Endothelial cell of umbilical vein (primary cell): ENCODE measurements around the gene DENND1C. TPM values are rescaled to one million over a fixed set of nuclear protein-coding genes. Genes with fewer than 3 reads are reported as not detected.

Source experiments
- BruUV-seq: library from RNA; stranded (reverse); fragments of 400-500 nt; replicated peaks from 2 replicates; lab custom pipeline; 2021; lab: Mats Ljungman, UMichigan
- CTCF ChIA-PET: fragments of 300-600, 350-600 bp; sonication (Branson Sonifier 250); formaldehyde crosslinking; loops from one replicate; lab custom pipeline; 2021; ENCODE audit warnings: antibody characterized with exemption, inconsistent platforms; lab: Charles Lee
- POLR2A ChIA-PET: fragments of 300-600, 350-600 bp; sonication (Branson Sonifier 250); formaldehyde crosslinking; loops from one replicate; lab custom pipeline; 2021; ENCODE audit warnings: antibody characterized with exemption, inconsistent platforms; lab: Charles Lee
- DNase-seq: peaks from one replicate; pipeline ENCODE4 v3.0.0-alpha.2; 2011; ENCODE audit warnings: low read depth, low spot score
- FAIRE-seq: peaks from 2 replicates; lab custom pipeline; 2011; peaks lifted over from hg19 to GRCh38; lab: Jason Lieb, UNC
- H2AFZ ChIP-seq: 2 replicates; pipeline ENCODE4 v1.6.0; 2012; ENCODE audit warnings: low read depth, low read length, control low read depth, inconsistent platforms
- H3K27ac ChIP-seq: 2 replicates; pipeline ENCODE4 v1.5.1; 2011; ENCODE audit warnings: low read depth, mild to moderate bottlenecking, control low read depth, low read length, moderate library complexity; ENCODE audit not compliant: insufficient read depth
- H3K27me3 ChIP-seq, 2 experiments: 2 replicates each; pipeline versions ENCODE4 v1.6.0 to v1.6.1; 2011; ENCODE audit warnings: low read length in 2 of 2, mixed read lengths in 1 of 2; ENCODE audit not compliant: control insufficient read depth in 2 of 2, insufficient read depth in 2 of 2
- H3K36me3 ChIP-seq, 2 experiments: 2 replicates in 1 of 2; 3 replicates in 1 of 2; pipeline ENCODE4 v1.5.1; 2011; ENCODE audit warnings: low read length in 2 of 2, mild to moderate bottlenecking in 1 of 2, moderate library complexity in 1 of 2; ENCODE audit not compliant: control insufficient read depth in 2 of 2, insufficient read depth in 2 of 2; ENCODE audit errors: extremely low read depth in 1 of 2
- H3K4me1 ChIP-seq: 3 replicates; pipeline ENCODE4 v1.5.1; 2011; ENCODE audit warnings: mild to moderate bottlenecking, low read length; ENCODE audit not compliant: control insufficient read depth, insufficient read depth; ENCODE audit errors: extremely low read depth
- H3K4me2 ChIP-seq: 2 replicates; pipeline ENCODE4 v1.6.1; 2011; ENCODE audit warnings: low read length, control low read depth, mixed read lengths; ENCODE audit not compliant: insufficient read depth
- H3K4me3 ChIP-seq, 3 experiments: fragments of 200-600 bp in 1 of 3; sonication (generic), shearing (Covaris generic) in 1 of 3; replicated peaks in 1 of 3; 2 replicates each; pipeline ENCODE4 v1.5.1; 2011 to 2016; ENCODE audit warnings: control low read depth in 3 of 3, low read length in 3 of 3, mild to moderate bottlenecking in 2 of 3, inconsistent platforms in 1 of 3, low read depth in 1 of 3, moderate library complexity in 1 of 3; ENCODE audit not compliant: insufficient read depth in 1 of 3
- H3K79me2 ChIP-seq: 2 replicates; pipeline ENCODE4 v1.6.0; 2012; ENCODE audit warnings: low read length, inconsistent platforms; ENCODE audit not compliant: control insufficient read depth, insufficient read depth
- H3K9ac ChIP-seq: replicated peaks from 2 replicates; pipeline ENCODE3; 2011; ENCODE audit warnings: low read length, control low read depth; ENCODE audit not compliant: insufficient read depth; ENCODE audit errors: extremely low read depth
- H3K9me1 ChIP-seq: replicated peaks from 3 replicates; pipeline ENCODE4 v1.6.0; 2011; ENCODE audit warnings: mild to moderate bottlenecking, low read length; ENCODE audit not compliant: control insufficient read depth, insufficient read depth; ENCODE audit errors: extremely low read depth
- H3K9me3 ChIP-seq: replicated peaks from 2 replicates; pipeline ENCODE4 v1.5.1; 2012; ENCODE audit warnings: low read length, inconsistent platforms; ENCODE audit not compliant: control insufficient read depth, insufficient read depth
- H4K20me1 ChIP-seq: replicated peaks from 2 replicates; pipeline ENCODE3; 2011; ENCODE audit warnings: mild to moderate bottlenecking, low read length; ENCODE audit not compliant: control insufficient read depth, insufficient read depth; ENCODE audit errors: extremely low read depth
- EZH2 ChIP-seq: IDR thresholded peaks from 2 replicates; pipeline ENCODE4 v1.6.1; 2012; ENCODE audit warnings: borderline replicate concordance, low read depth, mild to moderate bottlenecking, moderate library complexity, low read length, inconsistent platforms; ENCODE audit not compliant: severe bottlenecking
- FOS ChIP-seq: IDR thresholded peaks from 2 replicates; pipeline ENCODE4 v1.6.1; 2011; ENCODE audit warnings: mild to moderate bottlenecking, low read length, moderate library complexity, borderline replicate concordance; ENCODE audit not compliant: insufficient read depth
- GATA2 ChIP-seq: IDR thresholded peaks from 2 replicates; pipeline ENCODE4 v1.7.0; 2011; ENCODE audit warnings: low read depth, mild to moderate bottlenecking, moderate library complexity, mixed read lengths, low read length; ENCODE audit not compliant: insufficient read length, insufficient read depth
- JUN ChIP-seq: IDR thresholded peaks from 2 replicates; pipeline ENCODE4 v1.6.1; 2011; ENCODE audit warnings: borderline replicate concordance, low read depth; ENCODE audit not compliant: insufficient read length, insufficient read depth
- MYC ChIP-seq: IDR thresholded peaks from one replicate; pipeline ENCODE4 v1.6.1; 2011; ENCODE audit warnings: mild to moderate bottlenecking, low read depth, low read length
- POLR2A ChIP-seq: IDR thresholded peaks from 2 replicates; pipeline ENCODE4 v1.6.1; 2012; ENCODE audit warnings: low read depth, mild to moderate bottlenecking, control low read depth, low read length
- POLR2AphosphoS5 ChIP-seq: IDR thresholded peaks from 2 replicates; pipeline ENCODE4 v1.6.1; 2012; ENCODE audit warnings: low read depth, mild to moderate bottlenecking, control low read depth, low read length, moderate library complexity; ENCODE audit not compliant: insufficient read depth
- dilution Hi-C: fragments of 300-500 bp; cut with MboI; formaldehyde crosslinking; loops from one replicate; pipeline ENCODE4 v1.15.0; 2019; ENCODE audit warnings: low sequenced_read_pairs; ENCODE audit not compliant: extremely low pct_ligation_motif_present
- intact Hi-C: fragments of 100-400 bp; cut with micrococcal nuclease; formaldehyde crosslinking; loops from one replicate; pipeline ENCODE4 v1.10.0; 2022
- polyA plus RNA-seq, 4 experiments: library from polyadenylated mRNA; depleted of rRNA in 3 of 4; stranded (reverse) in 3 of 4; unstranded in 1 of 4; fragments of >200 nt; gene quantifications; 2 replicates each; pipeline versions ENCODE4 v1.2.1 to v1.2.3, GENCODE V29; 2011 to 2012; ENCODE audit warnings: missing spikeins in 1 of 4
- total RNA-seq: library from RNA; stranded (reverse); gene quantifications from 2 replicates; pipeline ENCODE4 v1.2.3, GENCODE V29; 2021
- TF ChIP-seq, protein P1 (sequence below), 2 donors: IDR thresholded peaks; 1 replicate in 1 of 2; 2 replicates in 1 of 2; pipeline ENCODE4 v1.5.1; 2011; ENCODE audit warnings: low read length in 2 of 2, mild to moderate bottlenecking in 2 of 2, moderate library complexity in 2 of 2, control low read depth in 1 of 2, inconsistent platforms in 1 of 2, low read depth in 1 of 2; ENCODE audit not compliant: insufficient read depth in 1 of 2; ENCODE audit errors: extremely low read depth in 1 of 2
- TF ChIP-seq, protein P2 (sequence below): IDR thresholded peaks from 2 replicates; pipeline ENCODE4 v1.6.1; 2011; ENCODE audit not compliant: insufficient read depth, insufficient read length

DENND1C gene
- total and polyA plus RNA-seq, 2 donors (not counting 3 experiments of a cell fraction or from before 2014, with no cell fraction given) = not detected

DNA sequence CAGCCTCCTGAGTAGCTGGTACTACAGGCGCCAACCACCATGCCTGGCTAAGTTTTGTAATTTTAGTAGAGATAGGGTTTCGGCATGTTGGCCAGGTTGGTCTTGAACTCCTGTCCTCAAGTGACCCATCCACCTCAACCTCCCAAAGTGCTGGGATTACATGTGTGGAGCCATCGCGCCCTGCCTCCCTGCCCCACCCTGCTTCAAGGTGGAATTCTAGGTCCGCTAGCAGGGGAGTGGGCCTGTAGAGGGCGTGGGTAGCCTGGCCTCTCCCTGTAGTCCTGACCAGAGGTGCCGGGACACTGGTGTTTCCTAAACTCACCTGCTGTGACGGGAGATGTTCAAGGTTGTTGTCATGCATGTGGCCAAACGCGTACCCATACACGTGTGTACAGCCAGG is 48.4 kb downstream of the DENND1C start:
- dilution Hi-C loops (no loop called here), intact Hi-C loops (no loop called here)
- H3K27me3 ChIP-seq = no peaks in the 10 kb centered on the region
- H3K4me2 ChIP-seq = no peak overlapping the region
- no peak overlapping the region for H3K4me3 ChIP-seq
- BruUV-seq = no TSS peak
- H4K20me1 ChIP-seq = no peaks in the 10 kb centered on the region
- H3K9ac ChIP-seq = no peak overlapping the region
- no peak for DNase-seq
- H3K27ac ChIP-seq = no peak overlapping the region
- no peak for FAIRE-seq
- H3K36me3 ChIP-seq = no peaks in the 10 kb centered on the region
- no peak overlapping the region for H2AFZ ChIP-seq
- TF ChIP-seq FOS = no peak
- TF ChIP-seq, protein P1, sequence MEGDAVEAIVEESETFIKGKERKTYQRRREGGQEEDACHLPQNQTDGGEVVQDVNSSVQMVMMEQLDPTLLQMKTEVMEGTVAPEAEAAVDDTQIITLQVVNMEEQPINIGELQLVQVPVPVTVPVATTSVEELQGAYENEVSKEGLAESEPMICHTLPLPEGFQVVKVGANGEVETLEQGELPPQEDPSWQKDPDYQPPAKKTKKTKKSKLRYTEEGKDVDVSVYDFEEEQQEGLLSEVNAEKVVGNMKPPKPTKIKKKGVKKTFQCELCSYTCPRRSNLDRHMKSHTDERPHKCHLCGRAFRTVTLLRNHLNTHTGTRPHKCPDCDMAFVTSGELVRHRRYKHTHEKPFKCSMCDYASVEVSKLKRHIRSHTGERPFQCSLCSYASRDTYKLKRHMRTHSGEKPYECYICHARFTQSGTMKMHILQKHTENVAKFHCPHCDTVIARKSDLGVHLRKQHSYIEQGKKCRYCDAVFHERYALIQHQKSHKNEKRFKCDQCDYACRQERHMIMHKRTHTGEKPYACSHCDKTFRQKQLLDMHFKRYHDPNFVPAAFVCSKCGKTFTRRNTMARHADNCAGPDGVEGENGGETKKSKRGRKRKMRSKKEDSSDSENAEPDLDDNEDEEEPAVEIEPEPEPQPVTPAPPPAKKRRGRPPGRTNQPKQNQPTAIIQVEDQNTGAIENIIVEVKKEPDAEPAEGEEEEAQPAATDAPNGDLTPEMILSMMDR (IDR thresholded peaks at IDR 0.05; ENCODE audit: extremely low read depth in 1 of 2, insufficient read depth in 1 of 2, low read depth in 1 of 2, low read length in 2 of 2) = no peak
- TF ChIP-seq POLR2AphosphoS5 = no peak
- TF ChIP-seq POLR2A = no peak
- TF ChIP-seq GATA2 = no peak
- TF ChIP-seq, protein P2, sequence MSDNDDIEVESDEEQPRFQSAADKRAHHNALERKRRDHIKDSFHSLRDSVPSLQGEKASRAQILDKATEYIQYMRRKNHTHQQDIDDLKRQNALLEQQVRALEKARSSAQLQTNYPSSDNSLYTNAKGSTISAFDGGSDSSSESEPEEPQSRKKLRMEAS = no peak
- TF ChIP-seq EZH2 = no peak
- TF ChIP-seq MYC = no peak
- no peak for TF ChIP-seq JUN
- no peaks in the 10 kb centered on the region for H3K79me2 ChIP-seq
- H3K9me3 ChIP-seq = no peaks in the 10 kb centered on the region
- ChIA-PET POLR2A (no interaction called here), CTCF (interaction anchor here (0.7 kb wide), 1 partner anchor 16 kb away, joined by 3 read pairs; no protein-coding TSS in a partner anchor)
- no peaks in the 10 kb centered on the region for H3K9me1 ChIP-seq
- no peaks in the 10 kb centered on the region for H3K4me1 ChIP-seq
